ENCODE measurements around the gene MAP2K7.
"Not testable (repeated sequence)": the region's sequence is repeated elsewhere in the genome, so short reads cannot be mapped to it uniquely, and the experiment has no call there.

MAP2K7 gene

DNA sequence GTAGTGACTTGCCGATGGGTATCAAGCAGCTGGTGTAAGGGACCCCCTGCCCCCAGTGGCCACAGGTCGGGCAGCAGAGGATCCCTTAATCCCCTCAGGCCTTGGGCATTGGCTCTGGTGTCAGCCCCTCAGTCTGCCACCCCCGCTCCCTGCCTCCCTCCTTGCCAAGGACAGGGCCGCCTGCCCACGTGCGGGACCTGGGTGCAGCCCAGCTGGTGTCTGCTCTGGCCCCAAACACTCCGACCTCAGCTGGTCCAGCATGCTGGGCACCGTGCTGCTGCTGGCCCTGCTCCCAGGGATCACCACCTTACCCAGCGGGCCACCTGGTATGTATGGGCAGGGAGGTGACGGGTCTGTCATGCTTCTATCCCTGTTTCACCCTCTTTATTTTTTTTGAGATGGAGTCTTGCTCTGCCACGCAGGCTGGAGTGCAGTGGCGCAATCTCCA lies 10.9 kb downstream of the MAP2K7 start, which contains the start of gene TGFBR3L:
TSS of gene TGFBR3L (plus strand) at position 233 of the 448 bp plus-strand sequence.
- TF ChIP-seq, protein P1, sequence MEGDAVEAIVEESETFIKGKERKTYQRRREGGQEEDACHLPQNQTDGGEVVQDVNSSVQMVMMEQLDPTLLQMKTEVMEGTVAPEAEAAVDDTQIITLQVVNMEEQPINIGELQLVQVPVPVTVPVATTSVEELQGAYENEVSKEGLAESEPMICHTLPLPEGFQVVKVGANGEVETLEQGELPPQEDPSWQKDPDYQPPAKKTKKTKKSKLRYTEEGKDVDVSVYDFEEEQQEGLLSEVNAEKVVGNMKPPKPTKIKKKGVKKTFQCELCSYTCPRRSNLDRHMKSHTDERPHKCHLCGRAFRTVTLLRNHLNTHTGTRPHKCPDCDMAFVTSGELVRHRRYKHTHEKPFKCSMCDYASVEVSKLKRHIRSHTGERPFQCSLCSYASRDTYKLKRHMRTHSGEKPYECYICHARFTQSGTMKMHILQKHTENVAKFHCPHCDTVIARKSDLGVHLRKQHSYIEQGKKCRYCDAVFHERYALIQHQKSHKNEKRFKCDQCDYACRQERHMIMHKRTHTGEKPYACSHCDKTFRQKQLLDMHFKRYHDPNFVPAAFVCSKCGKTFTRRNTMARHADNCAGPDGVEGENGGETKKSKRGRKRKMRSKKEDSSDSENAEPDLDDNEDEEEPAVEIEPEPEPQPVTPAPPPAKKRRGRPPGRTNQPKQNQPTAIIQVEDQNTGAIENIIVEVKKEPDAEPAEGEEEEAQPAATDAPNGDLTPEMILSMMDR (IDR thresholded peaks at IDR 0.05; ENCODE audit: borderline replicate concordance, insufficient read depth, low read depth, low read length), result no peak
- no peak within 1 kb of the TSS for H3K4me3 ChIP-seq (ENCODE audit: low read depth, low read length)

DNA sequence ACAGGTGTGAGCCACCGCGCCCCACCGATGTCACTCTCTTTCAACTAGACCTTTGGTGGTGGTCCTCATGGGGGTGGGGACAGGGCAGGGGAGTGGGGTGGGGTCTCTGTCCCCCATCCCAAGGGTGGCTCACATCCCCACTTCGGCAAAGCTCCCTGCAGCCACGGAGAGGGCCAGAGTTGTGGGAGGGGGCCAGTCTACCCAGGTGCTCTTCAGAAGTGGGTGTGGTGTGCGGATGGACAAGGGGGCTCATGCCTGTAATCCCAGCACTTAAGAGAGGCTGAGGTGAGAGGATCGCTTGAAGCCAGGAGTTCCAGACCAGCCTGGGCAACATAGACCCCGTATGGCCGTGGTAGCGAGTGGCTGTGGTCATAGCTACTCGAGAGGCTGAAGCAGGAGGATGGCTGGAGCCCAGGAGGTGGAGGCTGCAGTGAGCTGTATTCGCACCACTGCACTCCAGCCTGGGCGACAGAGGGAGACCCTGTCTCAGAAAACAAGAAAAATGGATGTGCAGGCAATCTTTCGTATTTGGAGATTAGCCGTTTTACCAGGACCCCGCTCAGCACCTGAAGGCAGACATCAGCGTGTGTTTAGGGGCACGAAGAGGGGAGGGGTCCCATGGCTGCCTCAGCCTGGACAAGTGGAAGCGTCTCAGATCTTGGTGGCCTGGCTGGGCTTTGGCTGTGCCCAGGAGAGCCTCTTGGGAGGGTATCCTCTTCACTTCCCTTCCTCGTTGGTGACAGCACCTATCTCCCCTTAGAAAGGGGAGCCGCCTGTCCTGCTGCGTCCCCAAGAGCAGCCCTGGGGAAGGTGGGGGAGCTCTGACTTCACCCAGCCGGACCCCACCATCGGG lies 11.8 kb downstream of the MAP2K7 start:
- H3K4me3 ChIP-seq (ENCODE audit: low read depth, low read length), result peak overlapping the region; percentile 43
- TF ChIP-seq, protein P1 (IDR thresholded peaks at IDR 0.05; ENCODE audit: borderline replicate concordance, insufficient read depth, low read depth, low read length), result no peak

DNA sequence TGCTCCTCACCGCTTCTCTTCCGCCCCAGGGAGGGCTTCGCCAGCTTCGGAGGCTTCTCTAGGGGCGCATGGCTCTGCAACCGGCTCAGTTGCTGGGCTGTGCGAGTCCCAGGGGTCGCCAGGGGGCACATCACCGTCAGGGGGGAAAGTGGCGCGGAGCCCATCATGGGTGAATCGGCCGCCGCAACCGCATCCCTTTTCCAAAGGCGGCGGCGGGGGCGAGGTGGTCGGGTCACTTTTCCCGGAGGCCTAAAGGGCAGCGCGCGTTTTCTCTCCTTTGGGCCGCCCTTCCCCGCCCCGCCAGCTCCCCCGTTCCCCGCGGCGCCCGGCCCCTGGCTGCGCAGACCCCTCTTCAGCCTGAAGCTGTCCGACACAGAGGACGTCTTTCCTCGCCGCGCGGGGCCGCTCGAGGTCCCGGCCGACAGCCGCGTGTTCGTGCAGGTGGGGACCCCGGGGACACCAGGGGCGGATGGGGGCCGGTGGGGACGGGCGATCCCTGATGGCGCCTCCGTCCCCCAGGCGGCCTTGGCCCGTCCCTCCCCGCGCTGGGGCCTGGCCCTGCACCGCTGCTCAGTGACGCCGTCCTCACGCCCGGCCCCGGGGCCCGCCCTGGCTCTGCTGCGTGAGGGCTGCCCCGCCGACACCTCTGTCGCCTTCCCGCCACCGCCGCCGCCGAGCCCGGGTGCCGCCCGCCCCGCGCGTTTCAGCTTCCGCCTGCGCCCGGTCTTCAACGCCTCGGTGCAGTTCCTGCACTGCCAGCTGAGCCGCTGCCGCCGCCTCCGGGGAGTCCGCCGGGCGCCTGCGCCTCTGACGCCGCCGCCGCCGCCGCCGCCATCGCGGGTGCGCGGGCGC lies 12.7 kb downstream of the MAP2K7 start:
- H3K4me3 ChIP-seq (ENCODE audit: low read depth, low read length), result peak overlapping the region; percentile 43
- TF ChIP-seq, protein P1 (IDR thresholded peaks at IDR 0.05; ENCODE audit: borderline replicate concordance, insufficient read depth, low read depth, low read length), result no peak

DNA sequence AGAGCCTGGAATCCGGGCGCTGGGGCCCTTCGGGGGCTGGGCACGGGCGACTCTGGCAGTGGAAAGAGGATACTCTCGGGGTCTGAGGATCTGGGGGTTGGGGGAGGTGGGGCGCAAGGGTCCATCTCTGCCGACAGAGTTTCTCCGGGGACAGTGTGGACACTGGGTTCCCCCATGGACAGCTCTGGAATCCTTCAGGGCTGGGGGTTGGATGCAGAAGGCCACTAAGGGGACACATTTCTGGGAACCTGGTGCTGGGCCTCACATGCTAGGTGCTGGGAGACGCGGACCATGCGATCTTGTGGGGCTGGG lies 13.2 kb downstream of the MAP2K7 start:
- TF ChIP-seq, protein P1 (IDR thresholded peaks at IDR 0.05; ENCODE audit: borderline replicate concordance, insufficient read depth, low read depth, low read length), result no peak
- no peak overlapping the region for H3K4me3 ChIP-seq (ENCODE audit: low read depth, low read length)

DNA sequence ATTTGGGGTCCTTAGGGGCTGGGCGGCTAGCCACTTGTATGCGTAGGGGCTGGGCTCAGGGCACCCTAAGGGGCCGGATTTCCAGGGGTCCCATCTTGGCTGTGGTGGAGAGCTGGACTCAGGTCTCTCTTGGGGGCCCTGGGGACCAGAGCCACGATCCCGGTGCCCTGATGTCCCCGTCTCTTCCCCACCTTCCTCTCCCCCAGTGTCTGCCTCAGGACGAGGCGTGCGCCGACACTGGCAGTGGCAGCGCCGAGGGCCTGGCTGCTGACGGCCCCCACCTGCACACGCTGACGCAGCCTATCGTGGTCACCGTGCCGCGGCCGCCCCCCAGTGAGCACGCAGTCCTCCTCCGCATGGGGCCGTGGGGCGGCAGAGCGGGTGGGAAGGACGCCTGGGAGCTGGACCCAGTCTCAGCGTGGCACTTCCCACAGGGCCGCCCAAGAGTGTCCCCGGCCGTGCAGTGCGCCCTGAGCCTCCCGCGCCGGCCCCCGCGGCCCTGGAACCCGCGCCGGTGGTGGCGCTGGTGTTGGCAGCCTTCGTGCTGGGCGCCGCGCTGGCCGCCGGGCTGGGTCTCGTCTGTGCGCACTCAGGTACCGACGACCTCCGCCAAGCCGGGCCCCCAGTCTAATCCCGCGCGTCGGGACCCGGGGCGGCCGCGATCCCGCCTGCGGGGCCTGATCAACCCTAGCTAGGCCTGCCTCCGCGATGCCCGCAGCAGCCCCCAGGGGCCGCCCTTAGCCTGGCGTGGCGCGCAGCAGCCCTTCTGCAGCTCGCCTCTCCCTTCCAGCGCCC lies 13.8 kb downstream of the MAP2K7 start:
- TF ChIP-seq, protein P1 (IDR thresholded peaks at IDR 0.05; ENCODE audit: borderline replicate concordance, insufficient read depth, low read depth, low read length), result peak; percentile 80
- H3K4me3 ChIP-seq (ENCODE audit: low read depth, low read length), result no peak overlapping the region

DNA sequence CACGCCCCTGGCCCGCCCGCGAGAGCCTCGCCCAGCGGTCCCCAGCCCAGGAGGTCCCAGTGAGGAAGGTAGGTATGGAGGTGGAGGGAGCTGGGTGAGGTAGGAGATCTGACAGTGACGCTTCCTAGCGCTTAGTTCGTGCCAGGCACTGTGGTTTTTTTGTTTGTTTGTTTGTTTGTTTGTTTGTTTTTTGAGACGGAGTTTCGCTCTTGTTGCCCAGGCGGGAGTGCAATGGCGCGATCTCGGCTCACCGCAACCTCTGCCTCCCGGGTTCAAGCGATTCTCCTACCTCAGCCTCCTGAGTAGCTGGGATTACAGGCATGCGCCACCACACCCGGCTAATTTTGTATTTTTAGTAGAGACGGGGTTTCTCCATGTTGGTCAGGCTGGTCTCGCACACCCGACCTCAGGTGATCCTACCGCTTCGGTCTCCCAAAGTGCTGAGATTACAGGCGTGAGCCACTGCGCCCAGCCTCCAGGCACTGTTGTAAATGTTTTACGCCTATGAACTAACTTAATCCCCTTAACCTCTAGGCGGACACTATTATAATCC lies 14.5 kb downstream of the MAP2K7 start:
- H3K4me3 ChIP-seq (ENCODE audit: low read depth, low read length), result not testable (repeated sequence)
